Measurements from ENCODE around the gene WDR93. TPM values are rescaled to one million over a fixed set of nuclear protein-coding genes. Genes with fewer than 3 reads are reported as not detected.

The WDR93 gene
- total RNA-seq, 4 donors from 2014 or later: 1.5 TPM; not detected in 3

DNA sequence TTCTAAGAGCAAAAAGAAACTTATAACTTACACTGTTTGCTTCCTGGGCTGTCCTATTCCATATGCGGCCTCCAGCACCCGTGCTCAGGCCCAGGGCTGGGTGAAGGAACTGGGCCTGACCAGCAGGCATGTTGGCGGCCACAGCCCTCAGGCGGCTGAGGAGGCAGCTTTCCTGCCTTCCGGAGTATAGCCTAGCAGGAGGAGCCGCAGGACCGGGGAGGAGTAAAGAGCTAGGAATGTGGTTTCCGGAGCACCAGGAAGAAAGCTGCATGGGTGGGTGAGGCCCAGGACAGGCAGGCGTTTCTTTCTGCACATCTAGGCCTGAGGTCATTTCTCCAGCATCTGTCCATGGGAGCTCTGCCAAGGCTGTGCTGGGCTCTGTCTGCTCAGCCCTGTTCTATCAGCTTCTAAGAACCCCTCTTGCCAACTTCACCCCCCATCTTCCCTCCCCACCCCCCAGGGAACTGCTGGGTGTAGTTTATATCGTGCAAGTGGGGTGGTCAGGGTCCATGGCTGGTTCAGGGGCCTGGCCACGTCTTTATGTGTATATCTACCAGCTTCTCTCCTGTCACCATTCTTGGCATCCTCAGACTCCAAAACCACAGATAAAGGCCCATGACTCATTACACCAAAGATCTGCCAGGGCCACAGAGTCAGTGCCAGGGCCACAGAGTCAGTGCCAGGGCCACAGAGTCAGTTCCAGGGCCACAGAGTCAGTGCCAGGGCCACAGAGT, 27.6 kb upstream of the WDR93 start:
- Histone ChIP-seq H3K4me1 (peaks cover 0 to 11% of the 10 kb centered on the region in 2 donors), H3K9me3 (no peaks in the 10 kb centered on the region), H3K27ac (peak overlapping the region; percentile 23 to 40), H3K4me3 (no peak overlapping the region), H3K36me3 (no peaks in the 10 kb centered on the region), H3K27me3 (no peaks in the 10 kb centered on the region)
- TF ChIP-seq, protein P1, sequence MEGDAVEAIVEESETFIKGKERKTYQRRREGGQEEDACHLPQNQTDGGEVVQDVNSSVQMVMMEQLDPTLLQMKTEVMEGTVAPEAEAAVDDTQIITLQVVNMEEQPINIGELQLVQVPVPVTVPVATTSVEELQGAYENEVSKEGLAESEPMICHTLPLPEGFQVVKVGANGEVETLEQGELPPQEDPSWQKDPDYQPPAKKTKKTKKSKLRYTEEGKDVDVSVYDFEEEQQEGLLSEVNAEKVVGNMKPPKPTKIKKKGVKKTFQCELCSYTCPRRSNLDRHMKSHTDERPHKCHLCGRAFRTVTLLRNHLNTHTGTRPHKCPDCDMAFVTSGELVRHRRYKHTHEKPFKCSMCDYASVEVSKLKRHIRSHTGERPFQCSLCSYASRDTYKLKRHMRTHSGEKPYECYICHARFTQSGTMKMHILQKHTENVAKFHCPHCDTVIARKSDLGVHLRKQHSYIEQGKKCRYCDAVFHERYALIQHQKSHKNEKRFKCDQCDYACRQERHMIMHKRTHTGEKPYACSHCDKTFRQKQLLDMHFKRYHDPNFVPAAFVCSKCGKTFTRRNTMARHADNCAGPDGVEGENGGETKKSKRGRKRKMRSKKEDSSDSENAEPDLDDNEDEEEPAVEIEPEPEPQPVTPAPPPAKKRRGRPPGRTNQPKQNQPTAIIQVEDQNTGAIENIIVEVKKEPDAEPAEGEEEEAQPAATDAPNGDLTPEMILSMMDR (IDR thresholded peaks at IDR 0.05): no peak
- TF ChIP-seq POLR2A (IDR thresholded peaks at IDR 0.05): no peak
- peak; percentile 56 to 59 for DNase-seq
- intact Hi-C loops (cut with DNase I; ENCODE audit: low total_unique reads): no loop called here

DNA sequence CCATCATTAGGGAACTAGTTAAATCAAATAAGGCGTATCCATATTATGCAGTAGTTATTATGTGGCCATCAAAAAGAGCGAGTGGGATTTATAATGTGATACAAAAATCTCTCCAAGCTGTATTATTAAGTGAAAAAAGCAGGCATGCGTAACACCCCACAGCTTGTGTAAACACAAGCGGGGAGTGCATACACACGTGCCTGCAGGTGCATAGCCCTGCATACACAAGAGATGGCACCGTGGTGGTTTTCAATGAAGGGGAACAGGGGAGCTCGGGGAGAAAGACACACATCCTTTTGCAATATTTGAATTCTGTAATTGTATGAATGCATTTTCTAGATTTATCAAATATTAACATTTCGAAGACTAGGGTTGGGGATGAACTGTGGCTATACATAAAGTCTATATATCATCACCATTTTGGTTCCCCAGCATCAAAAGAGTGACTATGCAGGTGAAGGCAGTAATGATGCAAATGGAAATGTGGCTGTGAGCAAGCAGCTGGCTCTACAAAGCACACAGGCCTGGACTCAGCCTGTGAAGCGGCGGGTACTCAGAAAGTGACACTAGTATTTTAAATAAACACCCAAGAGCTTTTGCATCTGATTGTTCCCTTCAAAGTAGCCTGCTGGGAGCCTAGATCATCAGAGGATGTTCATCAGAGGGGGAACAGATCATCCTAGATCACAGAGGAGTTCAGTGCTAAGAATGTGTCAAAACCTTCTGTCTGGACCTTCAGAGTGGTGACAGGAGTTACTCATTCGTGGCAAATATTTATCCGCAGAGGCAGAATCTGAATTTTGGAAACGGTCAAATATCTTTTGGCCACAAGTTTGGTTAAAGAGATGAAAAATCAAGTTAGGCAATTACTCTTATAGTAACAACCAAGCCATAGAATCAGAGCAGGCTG, 25.9 kb upstream of the WDR93 start:
- Histone ChIP-seq H3K36me3 (no peaks in the 10 kb centered on the region), H3K27me3 (no peaks in the 10 kb centered on the region), H3K4me1 (peaks cover 0 to 11% of the 10 kb centered on the region in 2 donors), H3K9me3 (no peaks in the 10 kb centered on the region), H3K4me3 (peak overlapping the region; percentile 33 to 34), H3K27ac (peak overlapping the region; percentile 81 to 89)
- TF ChIP-seq, protein P1 (IDR thresholded peaks at IDR 0.05): no peak
- TF ChIP-seq POLR2A (IDR thresholded peaks at IDR 0.05): no peak
- intact Hi-C loops (cut with DNase I; ENCODE audit: low total_unique reads): no loop called here
- no peak for DNase-seq

DNA sequence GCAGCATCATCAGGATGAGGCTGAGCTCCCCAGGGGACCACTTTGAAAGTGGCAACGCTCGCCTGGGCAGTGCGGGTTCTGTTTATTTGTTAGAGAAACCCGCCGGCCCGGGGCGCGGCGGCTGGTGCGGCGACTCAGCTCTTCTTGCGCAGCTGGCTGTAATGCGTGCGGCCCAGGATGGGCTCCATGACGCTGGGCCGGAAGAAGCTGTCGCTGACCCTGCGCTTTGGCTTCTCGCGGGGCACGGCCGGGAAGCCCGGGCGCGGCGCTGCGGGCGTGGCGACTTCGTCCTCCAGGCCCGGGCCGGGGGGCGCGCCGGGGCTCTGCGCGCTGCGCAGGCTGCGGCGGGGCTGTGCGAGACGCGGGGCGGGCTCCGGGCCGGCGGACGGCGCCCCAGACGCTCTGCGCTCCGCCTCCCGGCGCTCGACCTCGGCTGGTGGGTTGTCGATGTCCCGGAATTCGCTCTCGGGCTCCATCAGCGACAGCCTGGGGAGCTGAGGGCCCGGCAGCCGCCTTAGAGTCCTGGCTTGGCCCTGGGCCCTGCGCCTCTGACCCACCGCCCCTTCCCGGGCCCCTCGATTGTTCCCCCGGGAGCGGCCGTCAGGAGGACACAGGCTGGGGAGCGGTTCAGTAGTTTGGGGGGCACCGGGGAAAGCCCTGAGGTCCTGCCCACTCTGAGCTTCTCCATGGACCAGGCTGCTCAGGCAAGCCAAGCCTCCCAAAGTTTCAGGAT, 25.0 kb upstream of the WDR93 start:
- intact Hi-C loops (cut with DNase I; ENCODE audit: low total_unique reads): no loop called here
- TF ChIP-seq POLR2A (IDR thresholded peaks at IDR 0.05): peak in 1 of 2 donors; percentile 18
- TF ChIP-seq, protein P1 (IDR thresholded peaks at IDR 0.05): no peak
- Histone ChIP-seq H3K27ac (peak overlapping the region; percentile 81 to 89), H3K27me3 (no peaks in the 10 kb centered on the region), H3K9me3 (no peaks in the 10 kb centered on the region), H3K4me3 (peak overlapping the region; percentile 33 to 34), H3K36me3 (no peaks in the 10 kb centered on the region), H3K4me1 (peaks cover 0 to 11% of the 10 kb centered on the region in 2 donors)
- peak; percentile 53 to 66 for DNase-seq

DNA sequence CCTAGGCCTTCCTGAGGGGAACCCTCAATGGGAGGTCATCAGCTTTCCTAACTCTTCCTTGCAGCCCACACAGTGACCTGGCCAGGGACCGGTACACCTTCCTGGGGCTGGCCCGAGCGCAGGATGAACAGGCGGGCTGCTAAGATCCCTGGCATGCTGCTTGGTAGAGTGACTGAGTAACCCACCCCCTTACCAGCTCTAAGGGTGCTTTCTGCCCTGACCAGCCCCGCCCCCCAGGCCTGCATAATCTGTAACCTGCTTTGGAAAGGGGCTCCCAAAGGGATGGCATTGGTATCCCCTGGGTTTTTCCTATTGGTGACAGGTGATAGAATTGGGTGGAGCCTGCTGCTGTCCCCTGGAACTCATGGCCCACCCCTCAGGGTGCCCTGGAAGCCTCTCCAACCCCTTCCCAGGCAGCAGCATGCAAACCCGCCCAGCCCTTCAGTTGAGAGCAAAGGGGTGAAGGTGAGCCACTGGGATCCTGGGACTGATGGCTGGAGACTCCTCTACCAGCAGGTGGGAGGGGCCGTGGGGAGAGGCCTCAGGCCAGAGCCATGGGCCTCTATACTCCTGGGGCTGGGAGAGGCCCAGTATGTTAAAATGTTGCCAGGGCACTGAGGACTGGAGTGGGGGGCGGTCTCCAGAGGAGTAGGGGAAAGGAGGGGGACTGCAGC, 24.3 kb upstream of the WDR93 start:
- Histone ChIP-seq H3K27me3 (no peaks in the 10 kb centered on the region), H3K4me3 (no peak overlapping the region), H3K36me3 (no peaks in the 10 kb centered on the region), H3K9me3 (no peaks in the 10 kb centered on the region), H3K27ac (peak overlapping the region; percentile 81 to 89), H3K4me1 (peaks cover 0 to 11% of the 10 kb centered on the region in 2 donors)
- intact Hi-C loops (cut with DNase I; ENCODE audit: low total_unique reads): no loop called here
- no peak for DNase-seq
- no peak for TF ChIP-seq POLR2A (IDR thresholded peaks at IDR 0.05)
- TF ChIP-seq, protein P1 (IDR thresholded peaks at IDR 0.05): no peak

All from uterus (tissue), 4 donors.